Erythroblast (primary cell): ENCODE measurements around the gene UBE2V1.
"Not testable (repeated sequence)": the region's sequence is repeated elsewhere in the genome, so short reads cannot be mapped to it uniquely, and the experiment has no call there.

Source experiments
- DNase-seq, 2 experiments: peaks; one replicate each; lab custom pipeline; 2025; lab: John Stamatoyannopoulos, UW
- GATA1 ChIP-seq: IDR thresholded peaks from 2 replicates; pipeline ENCODE4 v1.6.1; 2011; ENCODE audit warnings: low read depth, mild to moderate bottlenecking, control low read depth, low read length, moderate library complexity
- POLR2A ChIP-seq: IDR thresholded peaks from 2 replicates; pipeline ENCODE4 v1.6.1; 2011; ENCODE audit warnings: mild to moderate bottlenecking, low read length

UBE2V1 gene

DNA sequence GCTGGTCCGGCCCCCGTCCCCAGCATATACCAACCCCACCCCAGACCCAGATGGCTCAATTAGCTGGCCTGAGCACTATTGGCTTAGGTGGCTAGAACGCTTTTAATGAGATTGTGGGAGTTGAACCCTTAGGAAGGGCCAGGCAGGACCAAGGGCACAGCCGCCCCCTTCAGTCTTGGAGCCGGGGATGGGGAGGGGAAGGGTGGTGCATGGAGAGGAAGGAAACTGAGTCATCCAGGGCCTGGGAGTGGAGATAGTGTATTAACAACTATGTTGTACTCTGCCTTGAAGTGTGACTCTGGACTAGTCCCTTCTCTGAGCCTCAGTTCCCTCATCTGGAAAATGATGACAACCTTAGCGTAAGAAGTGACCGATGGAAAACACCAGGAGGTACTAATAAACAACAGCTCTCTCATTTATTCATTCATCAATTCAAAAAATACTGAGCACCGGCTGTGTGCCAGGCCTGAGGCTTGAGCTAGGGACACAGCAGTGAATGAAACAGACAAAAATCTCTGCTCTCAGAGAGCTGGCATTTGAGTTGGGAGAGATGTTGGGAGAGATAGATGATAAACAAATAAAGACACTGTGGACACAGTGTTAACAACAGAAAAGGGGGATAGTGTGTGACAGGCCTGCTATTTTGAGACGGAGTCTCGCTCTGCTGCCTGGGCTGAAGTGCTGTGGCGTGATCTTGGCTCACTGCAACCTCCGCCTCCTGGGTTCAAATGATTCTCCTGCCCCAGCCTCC lies 29.0 kb upstream of the UBE2V1 start:
- TF ChIP-seq GATA1: no peak
- no peak for TF ChIP-seq POLR2A
- DNase-seq: no peak

DNA sequence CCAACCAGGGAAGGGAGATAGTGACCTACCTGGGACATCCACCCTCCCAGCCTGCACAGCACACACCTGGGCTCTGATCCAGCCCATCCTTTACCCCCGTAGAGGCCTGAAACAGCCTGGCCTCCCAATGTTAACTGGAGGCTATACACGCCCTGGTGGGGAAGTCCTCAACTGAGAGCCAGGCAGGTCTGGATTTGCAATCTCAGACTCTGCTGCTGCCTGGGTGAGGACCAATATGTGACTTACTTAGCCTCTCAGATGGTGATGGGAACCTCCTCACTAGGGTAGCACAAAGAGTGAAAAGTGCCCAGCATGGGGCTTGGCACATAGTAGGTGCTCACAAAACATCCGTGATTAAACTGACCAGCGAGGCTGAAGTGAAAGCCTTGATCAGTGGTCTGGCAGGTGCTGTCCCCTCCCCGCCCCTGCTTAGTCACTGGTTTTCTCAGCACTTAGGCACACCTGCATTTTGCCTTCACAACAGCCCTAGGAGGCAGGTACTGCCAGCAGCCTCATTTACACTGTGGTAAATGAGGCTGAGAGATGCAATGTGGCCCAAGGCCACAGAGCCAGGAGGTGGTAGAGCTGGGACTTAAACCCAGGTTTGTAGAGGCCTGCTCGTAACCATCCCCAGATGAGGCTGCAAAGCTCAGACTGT lies 28.2 kb upstream of the UBE2V1 start:
- TF ChIP-seq POLR2A (no peak), GATA1 (no peak)
- no peak for DNase-seq

DNA sequence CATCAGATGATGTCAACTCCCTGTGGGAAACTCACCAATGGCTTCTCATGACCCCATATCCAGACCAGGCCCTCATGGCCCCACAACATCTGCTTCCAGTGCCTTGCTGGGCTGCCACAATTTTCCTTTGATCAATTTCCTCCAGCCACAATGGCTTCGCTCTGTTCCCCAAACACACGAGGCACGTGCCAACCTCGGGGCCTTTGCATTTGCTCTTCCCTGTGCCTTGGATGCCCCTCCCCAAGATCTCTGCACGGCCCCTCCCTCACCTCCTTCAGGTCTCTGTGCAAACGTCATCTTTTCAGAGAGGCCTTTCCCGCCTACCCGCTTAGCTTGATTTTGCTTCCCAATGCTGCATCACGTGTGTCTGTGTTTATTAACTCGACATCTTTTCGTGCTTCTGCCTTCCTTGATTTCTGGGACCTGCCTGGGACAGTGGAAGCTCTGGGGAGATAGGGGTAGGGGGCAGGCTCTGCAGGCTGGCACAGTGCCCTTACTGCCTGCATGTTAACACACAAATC lies 27.4 kb upstream of the UBE2V1 start:
- DNase-seq: no peak
- TF ChIP-seq POLR2A (no peak), GATA1 (no peak)

DNA sequence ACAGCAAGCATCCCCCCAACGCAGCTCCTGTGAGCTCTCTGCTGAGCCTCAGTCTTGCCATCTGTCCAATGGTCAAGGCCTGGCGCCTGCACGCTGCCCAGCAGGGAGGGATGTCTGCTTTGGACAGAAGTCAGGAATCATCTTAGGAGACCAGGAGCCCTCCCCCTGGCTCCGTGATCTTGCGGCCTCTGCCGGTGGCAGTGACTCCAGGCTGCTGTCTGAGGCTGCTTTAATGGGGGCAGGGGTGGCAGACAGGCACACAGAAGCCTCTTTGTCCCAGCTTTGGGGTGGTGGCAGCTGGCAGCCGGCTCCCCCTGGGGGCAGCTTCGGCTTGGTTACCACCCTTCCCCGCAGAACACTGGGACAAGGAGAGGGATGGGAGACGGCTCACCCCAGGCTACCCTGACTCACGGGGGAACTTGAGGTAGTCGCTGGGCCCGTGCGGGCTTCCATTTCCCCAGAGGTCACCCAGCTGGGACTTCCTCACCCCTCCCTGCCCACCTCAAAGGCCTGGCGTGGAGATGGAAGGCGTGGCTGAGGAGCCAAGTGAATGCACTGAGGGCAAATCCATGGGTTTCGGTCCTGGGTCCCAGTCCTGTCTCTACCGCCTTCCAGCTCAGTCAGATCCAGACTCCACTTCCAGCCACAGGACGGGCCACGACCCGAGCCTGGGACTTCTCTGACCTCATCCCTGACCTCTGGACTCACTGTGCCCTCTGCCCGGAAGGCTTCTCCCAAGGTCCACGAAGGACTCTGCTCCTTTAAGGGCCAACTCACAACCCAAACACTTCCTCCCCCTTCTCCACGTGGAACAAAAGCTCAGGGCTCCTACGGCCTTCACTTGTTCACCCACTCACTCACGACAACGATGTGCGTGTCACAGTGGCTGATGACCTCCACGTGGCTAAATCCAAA lies 25.8 kb upstream of the UBE2V1 start:
- TF ChIP-seq GATA1 (no peak), POLR2A (no peak)
- no peak for DNase-seq

DNA sequence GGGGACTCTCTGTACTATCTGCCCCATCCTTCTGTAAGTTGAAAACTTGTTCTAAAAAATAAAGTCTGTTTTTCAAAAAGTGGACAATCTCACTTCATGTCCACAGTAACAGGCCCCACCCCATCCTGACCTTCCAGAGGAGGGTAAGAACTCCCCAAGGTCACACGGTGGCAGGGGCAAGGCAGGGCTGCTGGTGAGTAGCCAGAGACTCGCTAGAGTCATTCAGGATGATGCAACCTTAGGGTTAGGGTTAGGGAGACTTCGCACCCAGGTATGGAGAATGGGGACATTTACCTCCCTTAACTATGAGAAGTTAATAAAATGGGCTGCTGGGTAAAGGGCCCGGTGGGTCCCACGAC lies 25.1 kb upstream of the UBE2V1 start:
- DNase-seq: peak; percentile 31 to 52
- no peak for TF ChIP-seq GATA1
- no peak for TF ChIP-seq POLR2A

DNA sequence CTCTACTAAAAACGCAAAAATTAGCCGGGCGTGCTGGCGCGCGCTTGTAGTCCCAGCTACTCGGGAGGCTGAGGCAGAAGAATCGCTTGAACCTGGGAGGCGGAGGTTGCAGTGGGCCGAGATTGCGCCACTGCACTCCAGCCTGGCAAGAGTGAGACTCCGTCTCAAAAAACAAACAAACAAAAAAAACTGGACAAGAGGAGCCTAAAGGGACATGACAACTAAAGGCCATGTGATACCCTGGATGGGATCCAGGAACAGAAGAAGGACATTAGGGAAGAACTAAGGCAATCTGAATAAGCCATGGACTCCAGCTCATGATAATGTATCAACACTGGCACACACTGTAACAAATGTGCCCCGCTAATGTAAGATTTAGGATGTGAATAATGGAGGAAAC lies 24.8 kb upstream of the UBE2V1 start:
- DNase-seq: not testable (repeated sequence)

DNA sequence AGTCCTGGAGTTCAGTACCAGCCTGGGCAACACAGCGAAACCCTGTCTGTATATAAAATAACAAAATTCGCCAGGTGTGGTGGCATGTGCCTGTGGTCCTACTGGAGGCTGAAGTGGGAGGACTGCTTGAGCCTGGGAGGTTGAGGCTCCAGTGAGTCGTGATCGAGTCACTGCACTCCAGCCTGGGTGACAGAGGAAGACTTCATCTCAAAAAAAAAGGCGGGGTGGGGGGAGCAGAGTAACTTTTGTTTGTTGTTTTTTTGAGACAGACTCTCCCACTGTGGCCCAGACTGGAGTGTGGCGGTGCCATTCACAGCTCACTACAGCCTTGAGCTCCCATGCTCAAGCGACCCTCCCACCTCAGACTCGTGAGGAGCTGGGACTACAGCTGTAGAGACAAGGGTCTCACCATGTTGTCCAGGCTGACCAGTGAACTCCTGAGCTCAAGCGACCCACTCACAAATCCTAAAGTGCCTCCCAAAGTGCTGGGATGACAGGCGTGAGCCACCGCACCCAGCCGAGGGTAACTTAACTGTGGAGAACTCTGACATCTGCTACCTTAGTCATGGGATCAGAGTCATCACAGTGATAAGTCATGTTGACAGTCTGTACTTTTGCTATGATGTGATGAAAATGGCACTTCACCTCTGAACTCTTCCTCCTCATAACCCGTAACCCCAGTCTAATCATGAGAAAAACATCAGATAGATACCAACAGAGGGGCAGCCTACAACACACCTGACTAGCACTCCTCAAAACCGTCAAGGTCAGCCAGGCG lies 24.1 kb upstream of the UBE2V1 start:
- DNase-seq: peak; percentile 27 to 64
- TF ChIP-seq GATA1 (no peak), POLR2A (no peak)

DNA sequence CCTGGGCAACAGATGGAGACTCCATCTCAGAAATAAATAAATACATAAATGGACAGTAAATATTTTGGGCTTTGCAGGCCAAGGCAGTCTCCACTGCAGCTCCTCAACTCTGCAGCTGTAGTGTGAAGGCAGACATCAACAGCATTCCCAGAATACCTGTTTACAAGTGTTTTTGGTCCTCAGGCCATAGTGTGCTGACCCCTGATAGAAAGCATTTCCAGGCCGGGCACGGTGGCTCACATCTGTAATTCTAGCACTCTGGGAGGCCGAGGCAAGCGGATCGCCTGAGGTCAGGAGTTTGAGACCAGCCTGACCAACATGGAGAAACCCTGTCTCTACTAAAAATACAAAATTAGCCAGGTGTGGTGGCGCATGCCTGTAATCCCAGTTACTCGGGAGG lies 22.2 kb upstream of the UBE2V1 start:
- not testable (repeated sequence) for DNase-seq

DNA sequence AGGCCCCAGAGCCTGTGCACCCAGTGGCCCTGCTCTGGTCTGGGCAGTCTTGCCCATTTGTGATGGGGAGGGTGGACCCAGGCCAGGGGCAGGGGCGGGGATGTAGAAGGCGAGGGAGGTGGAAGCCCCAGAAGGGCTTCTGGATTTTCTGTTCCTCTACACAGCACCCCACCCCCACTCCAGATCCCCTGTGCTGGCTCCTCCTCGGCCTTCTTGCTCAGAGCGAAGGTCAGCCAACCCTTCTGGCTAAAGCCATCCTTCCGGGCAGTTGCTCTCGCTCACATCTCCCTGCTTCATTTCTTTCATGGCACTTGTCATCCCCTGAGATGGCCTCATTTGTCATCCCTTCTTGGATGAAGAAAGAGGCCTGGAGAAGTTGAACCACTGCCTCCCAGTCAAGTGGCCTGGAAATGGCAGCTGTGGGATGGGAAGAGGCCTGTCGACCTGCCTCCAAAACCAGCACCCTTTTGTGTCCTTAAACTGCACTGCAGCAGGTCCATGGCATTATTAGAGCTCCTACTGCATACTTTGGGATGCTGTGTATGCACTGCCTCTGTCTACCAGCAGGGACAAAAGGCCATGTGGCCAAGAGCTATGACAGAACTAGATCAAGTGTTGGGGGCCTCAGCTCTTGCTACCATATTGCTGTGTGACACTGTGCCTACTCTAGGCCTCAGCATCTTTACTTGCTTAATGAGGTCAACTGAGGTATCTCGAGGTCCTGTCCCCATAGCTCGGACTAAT lies 20.7 kb upstream of the UBE2V1 start:
- DNase-seq: no peak
- no peak for TF ChIP-seq GATA1
- no peak for TF ChIP-seq POLR2A

DNA sequence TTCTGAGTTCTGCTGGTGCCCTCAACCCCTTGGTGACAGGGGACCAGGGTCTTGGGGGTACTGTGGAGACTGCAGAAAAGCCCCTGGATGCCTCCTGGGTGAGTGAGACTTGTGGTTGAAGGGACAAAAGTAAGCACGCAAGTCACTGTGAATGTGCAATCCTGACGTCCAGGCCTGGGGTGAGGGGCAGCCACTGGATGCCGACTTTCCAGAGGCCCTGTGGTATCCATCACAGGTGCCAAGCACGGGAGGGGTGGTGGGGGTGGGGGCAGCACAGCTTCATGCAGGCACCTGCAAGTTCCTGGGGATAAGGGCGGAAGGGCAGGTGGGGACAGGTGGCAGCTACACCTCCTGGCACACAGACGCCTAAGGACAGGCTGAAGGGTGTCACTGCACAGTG lies 20.1 kb upstream of the UBE2V1 start:
- no peak for DNase-seq
- TF ChIP-seq GATA1 (no peak), POLR2A (no peak)

DNA sequence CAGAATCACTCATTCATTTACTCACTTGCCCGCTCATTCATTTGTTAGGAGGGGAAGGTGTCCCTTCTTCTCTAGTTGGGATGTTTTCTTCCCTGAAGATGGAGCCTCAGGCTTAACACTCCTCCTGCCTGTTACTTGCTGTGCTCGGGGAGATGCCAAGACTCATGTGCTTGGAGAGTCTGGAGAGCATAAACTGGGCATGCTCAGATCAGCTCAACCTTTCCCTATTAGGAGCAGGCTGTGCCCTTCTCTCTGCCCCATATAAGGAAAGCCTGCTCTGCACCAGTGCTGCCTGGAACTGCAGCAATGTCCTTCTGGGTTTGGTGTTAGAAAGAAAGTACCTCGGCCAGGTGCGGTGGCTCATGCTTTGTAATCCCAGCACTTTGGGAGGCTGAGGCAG lies 18.0 kb upstream of the UBE2V1 start:
- TF ChIP-seq GATA1: no peak
- TF ChIP-seq POLR2A: no peak
- no peak for DNase-seq

DNA sequence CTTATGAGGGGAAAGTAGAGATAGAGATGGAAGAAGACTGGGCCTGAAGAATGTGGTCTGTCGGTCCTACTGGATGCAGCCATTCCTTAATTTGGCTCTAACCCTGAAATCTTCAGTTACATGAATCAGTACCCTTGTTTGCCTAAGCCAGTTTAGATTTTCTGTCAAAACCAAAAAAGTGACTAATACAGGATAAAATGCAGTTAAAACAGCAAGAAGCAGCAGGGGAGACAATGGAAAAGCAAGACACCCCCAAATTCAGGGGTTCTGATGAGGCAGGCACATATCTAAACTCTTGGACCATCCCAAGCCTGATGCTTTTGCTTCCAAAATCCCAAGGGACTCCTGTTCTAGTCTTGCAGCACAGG lies 17.4 kb upstream of the UBE2V1 start:
- TF ChIP-seq POLR2A: no peak
- TF ChIP-seq GATA1: no peak

DNA sequence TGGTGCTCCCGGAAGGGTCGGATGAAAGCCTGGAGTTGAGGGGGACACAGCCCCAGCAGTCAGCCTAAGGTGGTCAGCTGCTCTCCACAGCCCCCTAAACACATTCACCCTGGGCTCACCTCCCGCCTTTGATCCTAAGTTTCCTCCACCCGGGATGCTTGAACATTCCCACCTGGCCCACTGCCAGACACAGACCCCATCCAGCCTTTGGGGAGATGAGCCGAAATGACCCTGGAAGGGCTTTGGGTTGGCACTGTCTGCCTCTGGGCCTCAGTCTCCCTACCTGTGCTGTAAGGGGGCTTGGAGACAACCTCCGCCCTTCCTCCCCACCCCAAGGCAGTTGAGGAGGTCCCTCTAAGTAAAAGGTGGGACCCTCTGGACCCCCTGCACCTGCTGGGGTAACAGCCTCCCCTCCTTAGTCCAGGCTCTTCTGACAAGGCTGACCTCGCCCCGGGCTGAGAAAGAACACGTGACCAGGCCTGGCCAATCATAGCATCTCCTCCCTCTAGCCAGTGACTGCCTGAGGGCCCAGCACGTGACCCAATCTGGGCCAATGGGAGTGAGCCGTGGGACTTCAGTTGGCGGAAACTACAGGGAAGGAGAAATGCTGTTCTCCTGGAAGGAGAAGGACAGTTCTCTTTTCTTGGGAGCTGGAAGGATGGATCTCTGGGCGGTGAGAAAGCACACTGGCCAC lies 16.9 kb upstream of the UBE2V1 start:
- TF ChIP-seq GATA1 (no peak), POLR2A (no peak)
- peak; percentile 56 to 61 for DNase-seq

More for the DNA sequence above, 17.4 kb upstream of the UBE2V1 start:
- no peak for DNase-seq
